ENCODE measurements around the gene CRTC1.
"Not testable (repeated sequence)": the region's sequence is repeated elsewhere in the genome, so short reads cannot be mapped to it uniquely, and the experiment has no call there.

Gene CRTC1

DNA sequence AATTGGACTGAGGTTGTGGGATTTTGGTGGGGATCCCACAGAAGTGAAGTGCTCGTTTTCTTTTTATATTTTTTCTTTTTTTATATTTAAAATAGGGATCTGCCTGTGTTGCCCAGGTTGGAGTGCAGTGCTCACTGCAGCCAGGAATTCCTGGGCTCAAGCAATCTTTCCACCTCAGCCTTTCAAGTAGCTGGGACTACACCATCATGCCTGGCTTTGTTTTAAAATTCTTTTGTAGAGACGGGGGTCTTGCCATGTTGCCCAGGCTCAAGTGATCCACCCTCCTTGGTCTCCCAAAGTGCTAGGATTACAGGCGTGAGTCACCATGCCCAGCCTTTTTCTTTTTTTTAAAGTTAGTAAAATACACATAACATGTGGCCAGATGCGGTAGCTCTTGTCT, 20.6 kb downstream of the CRTC1 start:
- no peak for DNase-seq

DNA sequence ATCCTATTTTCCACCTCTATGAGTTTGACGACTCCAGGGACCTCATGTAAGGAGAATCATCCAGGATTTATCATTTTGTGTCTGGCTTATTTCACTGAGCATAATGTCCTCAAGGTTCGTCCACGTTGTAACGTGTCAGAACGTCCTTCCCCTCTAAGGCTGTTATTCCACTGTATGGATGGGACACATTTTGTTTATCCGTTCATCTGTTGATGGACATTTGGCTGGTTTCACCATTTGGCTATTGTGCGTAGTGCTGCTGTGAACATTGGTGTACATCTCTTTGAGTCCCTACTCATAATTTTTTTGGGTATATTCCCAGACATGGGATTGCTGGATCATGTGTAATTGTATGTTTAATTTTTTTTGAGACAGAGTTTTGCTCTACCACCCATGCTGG, 21.5 kb downstream of the CRTC1 start:
- no peak for DNase-seq

DNA sequence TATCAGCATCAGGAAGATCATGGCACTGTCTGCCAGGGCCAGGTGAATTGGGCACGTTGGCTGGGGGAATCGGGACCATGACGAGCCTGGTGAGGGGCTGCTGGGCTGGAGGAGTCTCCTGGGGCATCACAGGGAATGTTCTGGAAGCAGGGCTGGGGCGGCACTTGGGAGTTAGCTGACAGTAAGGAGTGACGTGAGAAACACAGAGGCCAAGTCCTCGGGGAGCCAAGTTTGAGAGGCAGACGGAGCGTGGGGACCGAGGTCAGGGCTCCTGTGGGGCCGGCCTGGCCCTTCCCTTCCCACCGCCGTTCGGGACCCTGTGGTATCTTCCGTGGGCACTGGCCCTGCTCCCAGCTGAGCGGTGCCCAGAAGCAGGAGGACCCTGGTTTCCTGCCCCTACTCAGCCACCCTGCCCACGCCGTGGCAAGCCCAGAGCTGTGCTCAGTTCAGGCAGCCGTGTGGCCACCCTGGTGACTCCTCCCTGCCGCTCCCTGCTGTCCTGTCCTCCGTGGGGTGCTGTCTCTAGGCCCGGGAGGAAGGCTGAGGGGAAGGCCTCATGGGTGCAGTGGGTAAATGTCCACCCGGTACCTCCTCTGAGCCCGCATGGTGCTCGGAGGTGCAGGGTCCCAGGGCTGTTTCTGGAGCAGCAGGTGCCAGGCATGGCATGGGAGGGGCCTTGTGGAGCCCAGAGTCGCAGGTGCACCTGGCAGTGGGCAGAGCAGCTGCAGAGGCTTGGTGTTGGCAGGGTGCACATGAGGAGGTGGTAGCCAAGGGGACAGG, 25.2 kb downstream of the CRTC1 start:
- no peak for DNase-seq

DNA sequence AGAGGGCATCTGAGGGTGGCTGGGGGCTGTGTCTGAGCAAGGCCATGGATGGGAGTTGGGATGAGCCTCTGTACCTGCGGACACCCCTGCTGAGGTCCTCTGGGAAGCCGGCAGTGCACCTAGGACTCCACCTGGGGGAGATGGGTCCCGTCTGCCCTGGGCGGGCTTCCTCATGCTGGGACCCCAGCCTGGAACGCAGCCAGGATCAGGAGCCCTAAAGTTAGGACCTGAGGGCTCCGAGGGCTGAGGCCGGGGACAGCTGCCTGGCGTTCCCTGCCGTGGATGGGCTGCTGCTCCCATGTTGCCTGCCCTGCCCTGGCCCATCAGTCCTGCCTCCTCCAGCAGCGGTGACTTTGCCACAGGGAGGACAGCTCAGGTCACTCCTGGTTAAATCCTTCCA, 26.1 kb downstream of the CRTC1 start:
- no peak for DNase-seq

DNA sequence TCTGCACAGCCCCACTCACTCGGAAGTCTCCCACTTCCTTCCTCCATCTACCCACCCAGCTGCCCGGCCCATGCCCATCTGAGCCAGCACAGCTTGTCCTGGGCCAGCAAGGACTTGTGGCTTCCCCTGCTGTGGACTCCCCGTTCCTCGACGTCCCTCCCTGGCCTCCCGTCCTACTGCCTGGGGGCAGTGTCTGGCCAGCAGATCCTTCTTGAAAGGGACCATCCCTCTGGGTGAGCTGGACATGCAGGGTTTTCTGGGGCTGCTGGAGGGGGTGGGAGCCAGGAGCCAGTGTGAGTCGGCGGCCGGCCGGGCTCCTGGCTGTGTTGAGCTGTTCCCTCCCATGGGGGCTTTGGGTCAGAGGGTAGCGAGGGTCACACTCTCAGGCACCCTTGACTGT, 26.7 kb downstream of the CRTC1 start:
- DNase-seq = no peak

DNA sequence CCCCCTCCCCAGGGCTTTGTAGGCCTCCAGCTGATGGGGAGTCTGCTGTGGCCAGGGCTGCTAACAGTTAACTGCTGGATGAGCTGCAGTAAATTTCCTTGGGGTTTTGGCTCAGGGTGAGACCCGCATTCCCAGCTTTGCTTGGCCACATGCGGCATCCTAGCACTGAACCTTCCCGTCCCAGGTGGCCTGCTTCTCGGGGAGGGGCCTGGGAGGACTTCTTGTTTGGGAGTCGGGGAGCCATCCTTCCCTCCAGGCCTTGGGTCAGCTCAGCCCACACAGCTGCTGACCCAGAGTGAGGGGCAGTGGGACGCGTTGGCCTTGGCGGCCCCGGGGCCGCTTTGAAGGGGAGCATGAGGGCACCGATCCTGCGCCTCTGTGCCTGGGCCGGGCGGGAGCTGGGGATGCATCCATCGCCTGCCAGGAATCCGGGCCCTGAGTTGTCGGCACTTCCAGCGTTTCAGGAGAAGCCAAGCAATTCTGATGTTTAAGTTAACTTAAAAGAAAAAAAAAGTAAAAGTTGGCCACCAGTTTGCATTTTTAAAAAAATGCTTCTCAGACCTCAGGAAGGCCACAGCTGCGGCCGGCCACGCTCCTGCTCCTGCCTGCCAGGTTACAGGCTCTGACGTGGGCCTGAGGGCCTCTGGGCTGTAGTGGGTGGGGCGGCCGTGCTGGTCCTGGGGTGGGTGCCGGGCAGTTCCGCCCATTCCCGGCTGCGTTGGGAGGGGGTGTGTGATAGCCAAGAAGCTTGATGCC, 27.7 kb downstream of the CRTC1 start:
- DNase-seq = peak; percentile 95

DNA sequence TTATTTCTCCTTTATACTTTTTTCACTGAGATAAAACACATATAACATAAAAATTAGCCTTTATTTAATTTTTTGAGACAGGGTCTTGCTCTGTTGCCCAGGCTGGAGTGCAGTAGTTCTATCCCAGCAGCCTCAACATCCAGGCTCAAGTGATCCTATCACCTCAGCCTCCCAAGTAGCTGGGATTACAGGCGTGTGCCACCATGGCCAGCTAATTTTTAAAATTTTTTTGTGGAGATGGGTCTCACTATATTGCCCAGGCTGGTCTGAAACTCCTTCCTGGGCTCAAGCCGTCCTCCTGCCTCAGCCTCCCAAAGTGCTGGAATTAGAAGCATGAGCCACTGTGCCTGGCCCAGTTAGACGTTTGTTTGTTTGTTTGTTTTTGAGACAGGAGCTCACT, 28.4 kb downstream of the CRTC1 start:
- DNase-seq = no peak

DNA sequence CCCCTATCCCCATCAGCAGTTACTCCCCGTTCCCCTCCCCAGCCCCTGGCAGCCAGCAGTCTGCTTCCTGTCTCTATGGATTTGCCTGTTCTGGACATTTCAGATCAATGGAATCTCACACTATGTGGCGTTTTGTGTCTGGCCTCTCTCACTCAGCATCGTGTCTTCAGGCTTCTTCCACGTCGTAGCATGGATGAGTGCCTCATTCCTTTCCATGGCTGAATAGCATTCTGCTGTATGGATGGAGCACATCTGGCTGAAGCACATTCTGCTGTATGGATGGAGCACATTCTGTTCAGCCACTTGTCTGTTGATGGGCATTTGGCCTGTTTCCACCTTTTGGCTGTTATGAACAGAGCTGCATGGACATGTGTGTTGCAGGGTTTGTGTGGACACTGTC, 29.5 kb downstream of the CRTC1 start:
- DNase-seq = peak; percentile 70

DNA sequence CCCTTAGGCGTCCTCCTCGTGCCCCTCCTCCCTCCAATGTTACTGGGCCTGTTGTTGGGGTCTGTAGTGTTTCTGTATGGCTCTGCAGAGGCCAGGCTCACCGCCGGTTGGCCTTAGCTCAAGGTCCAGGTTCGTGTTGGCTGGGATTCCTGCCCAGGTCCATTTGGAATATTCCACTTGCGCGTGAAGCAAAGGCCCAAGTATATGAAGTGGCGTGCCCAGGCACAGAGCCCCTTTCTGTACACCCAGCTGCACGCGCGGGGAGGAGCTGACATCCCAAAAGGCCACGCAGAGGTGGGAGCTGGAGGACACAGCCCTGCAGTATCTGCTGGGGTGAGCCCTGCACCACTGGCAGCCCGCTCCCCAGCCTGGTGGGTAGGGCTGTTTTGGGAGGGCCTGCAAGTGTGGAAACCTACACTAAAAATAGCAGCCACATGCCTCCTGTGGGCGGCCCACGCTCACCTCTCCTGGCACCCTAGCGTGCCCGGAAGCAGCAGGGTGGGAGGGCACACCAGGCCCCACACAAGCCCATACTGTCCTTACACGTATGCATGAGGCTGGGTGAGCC, 30.2 kb downstream of the CRTC1 start:
- no peak for DNase-seq

DNA sequence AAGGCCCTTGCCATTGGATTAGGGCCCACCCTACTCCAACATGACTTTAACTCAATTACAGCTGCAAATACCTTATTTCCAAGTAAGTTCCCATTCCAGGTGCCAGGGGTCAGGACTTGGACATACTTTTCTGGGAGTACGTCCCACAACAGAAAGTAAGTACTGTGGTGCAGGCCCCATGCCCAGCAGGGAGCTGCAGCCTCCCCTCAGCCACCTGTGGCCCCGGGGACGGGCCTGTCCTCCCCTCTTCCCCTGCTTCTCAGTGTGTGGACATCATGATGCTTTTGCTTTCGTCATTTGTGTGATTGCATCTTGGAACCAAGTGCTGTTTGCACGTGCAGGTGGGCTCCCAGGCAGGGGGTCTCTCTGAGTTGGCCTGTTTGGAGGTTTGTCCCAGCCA, 31.9 kb downstream of the CRTC1 start:
- no peak for DNase-seq

DNA sequence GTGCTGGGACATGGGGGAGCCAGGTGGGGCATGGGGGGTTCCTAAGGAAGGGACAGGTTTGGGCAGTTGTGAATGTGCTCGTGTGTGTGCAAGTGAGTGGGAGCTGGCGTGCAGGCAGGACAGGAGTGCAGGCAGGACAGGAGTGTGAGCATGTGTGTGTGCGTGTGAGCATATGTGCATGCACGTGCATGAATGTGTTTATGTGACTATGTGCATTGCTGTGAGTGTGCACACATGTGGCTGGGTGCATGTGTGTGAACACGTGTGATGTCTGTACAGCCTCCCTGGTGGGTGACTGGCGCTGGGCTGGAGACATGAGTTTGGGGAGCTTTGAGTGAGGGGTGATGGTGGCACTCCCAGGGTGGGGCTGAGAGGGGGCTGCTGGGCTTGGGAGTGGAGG, 33.4 kb downstream of the CRTC1 start:
- DNase-seq = no peak

DNA sequence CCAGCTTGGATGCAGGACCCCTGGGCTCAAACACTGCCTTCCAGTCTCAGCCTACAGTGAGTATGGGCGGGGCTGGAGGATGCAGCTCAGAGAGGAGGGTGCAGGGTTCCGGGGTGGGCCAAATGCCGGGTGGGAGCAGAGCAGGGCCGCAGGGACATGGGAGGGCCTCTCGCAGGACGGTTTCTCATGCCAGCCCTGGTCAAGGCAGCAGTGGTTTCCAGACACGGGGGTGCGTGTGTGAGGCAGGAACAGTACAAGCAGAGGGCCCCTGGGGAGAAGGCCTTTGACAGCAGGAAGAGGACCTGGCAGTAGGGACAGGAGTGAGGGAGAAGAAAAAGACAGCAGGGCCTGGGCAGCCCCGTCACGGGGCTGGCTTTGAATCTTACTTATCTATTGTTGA, 34.1 kb downstream of the CRTC1 start:
- DNase-seq = no peak

DNA sequence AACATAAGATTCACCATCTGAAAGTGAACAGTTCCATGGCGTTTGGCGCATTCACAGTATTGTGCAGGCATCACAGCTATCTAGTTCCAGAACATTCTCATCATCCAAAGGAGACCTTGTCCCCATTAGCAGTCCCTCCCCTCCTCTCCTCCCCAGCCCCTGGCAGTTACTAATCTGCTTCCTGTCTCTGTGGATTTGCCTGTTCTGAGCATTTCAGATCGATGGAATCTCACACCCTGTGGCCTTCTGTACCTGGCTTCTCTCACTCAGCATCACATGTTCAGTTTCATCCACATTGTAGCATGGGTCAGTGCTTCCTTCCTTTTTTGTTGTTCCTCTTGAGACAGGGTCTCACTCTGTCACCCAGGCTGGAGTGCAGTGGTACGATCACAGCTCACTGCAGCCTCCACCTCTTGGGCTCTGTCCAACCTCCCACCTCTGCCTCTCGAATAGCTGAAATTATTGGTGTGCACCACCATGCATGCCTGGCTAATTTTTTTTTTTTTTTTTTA, 34.6 kb downstream of the CRTC1 start:
- no peak for DNase-seq

DNA sequence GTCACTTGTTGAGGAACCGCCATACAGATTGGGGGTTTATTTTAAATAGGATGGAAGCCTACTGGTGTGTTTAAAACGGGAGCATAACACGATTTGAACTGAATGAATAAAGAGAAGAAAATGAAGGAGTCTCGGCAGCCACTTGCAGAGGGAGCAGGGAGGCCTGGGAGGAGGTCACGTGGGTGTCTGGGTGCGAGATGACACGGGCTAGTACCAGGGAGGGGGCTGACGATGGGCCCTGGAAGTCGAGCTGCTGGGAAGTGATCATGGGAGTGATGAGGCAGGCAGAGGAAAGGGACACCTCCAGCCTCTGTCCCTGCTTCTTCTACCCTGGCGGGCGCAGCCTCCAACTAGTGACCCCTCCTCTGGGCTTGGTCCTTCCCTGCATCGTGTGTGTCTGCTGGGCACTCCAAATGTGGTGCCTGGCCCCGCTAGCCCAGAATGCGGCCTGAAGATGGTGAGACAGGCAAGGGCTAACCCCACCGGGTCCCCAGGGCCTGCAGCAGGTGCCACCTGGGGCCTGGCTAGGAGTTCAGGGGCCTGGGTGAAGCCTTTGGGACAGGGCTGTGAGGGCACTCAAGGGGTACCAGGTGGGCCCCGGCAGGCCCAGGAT, 35.5 kb downstream of the CRTC1 start:
- no peak for DNase-seq

DNA sequence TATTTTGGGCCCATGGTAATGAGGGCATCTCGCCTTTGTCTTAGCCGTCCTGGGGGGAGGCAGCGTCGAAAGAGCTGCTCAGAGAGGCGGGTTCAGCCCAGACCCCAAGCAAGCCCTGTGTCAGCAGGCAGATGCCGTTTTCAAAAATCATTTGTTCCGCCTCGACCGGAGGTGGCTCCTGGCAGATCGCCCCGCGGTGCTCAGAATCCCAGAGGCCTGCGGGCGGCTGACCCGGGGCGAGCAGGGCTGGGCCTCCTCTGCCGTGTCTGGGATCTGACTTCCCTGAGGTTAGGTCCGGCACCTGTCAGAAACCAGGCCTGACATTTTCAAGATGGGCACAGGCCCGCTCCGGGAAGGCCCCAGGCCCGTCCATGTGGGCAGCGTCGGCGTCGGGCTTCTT, 36.1 kb downstream of the CRTC1 start:
- DNase-seq = no peak

DNA sequence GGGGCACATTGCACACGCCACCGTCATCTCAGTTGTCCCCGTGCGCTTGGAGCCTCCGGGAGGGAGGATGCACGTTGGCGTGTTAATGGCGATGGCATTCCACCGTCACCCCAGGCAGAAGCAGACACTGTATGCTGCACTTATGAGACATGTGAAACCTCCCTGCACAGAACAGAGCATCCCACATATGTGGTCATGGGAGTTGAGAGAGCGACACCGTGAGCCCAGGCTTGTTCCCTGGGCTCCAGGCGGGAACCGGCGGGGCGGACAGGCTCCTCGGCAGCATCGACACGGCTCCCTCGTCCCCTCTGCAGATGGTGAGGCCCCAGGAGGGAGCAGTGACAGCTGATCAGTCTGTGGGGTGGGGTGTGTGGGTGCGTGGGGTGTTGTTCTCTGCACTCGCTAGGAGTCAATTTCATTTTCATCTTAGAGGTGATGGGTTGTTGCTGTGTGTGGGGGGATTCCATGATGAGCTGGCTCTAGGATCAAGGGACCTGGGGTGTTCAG, 40.4 kb downstream of the CRTC1 start:
- DNase-seq = no peak

DNA sequence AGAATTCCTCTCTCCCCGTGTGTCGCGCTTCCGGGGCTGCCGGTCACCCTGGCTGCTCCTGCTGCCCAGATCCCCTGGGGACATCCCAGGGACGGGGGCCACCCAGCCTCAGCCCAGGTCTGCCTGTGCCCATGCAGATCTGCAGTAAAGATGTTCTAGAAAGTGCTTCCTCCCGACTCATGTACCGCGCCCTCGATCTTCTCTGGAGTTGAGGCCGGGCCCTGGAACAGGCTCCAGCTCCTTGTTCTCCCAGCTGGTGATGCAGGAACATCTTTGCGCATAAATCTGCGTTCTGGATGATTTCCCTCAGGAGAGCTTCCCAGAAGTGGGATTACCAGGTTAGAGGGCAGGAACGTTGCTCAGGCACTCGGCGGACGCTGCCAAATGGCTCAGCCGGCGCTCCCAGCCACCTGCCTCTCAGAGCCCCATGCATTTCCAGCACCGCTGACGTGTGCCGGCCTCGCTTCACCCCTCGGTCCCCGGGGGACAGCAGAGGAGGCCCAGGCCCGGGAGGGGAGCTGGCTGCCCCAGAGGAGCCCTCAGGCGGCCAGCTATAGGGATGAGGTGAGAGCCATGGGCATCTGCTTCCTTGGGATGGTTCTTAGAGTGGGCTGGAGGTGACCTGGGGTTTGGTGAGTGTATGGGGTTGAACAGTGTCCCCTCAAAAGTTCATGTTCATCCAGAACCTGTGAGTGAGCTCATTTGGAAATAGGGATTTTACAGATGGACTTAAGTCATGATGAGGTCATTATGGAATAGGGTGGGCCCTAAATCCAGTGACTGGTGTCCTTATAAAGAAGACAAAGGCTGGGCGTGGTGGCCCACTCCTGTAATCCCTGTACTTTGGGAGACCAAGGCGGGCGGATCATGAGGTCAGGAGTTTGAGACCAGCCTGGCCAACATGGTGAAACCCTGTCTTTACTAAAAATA, 42.6 kb downstream of the CRTC1 start:
- DNase-seq = no peak

DNA sequence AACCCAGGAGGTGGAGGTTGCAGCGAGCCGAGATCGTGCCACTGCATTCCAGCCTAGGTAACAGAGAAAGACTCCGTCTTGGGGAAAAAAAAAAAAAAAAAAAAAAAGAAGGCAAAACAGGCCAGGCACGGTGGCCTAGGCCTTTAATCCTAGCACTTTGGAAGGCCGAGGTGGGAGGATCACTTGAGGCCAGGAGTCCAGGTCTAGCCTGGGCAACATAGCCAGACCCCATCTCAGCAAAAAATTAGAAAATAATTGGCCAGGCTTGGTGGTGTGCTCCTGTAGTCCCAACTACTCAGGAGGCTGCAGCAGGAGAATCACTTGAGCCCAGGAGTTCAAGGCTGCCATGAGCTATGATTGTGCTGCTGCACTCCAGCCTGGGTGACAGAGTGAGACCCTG, 43.4 kb downstream of the CRTC1 start:
- no peak for DNase-seq

DNA sequence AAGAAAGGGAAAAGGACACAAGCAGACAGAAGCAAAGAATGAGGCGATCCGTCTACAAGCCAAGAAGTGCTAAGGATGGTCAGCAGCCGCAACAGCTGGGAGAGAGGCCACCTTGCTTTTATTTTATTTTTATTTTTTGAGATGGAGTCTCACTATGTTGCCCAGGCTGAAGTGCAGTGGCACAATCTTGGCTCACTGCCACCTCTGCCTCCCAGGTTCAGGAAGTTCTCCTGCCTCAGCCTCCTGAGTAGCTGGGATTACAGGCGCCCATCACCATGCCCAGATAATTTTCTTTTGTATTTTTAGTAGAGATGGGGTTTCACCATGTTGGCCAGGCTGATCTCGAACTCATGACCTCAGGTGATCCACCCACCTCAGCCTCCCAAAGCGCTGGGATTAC, 44.1 kb downstream of the CRTC1 start:
- not testable (repeated sequence) for DNase-seq

DNA sequence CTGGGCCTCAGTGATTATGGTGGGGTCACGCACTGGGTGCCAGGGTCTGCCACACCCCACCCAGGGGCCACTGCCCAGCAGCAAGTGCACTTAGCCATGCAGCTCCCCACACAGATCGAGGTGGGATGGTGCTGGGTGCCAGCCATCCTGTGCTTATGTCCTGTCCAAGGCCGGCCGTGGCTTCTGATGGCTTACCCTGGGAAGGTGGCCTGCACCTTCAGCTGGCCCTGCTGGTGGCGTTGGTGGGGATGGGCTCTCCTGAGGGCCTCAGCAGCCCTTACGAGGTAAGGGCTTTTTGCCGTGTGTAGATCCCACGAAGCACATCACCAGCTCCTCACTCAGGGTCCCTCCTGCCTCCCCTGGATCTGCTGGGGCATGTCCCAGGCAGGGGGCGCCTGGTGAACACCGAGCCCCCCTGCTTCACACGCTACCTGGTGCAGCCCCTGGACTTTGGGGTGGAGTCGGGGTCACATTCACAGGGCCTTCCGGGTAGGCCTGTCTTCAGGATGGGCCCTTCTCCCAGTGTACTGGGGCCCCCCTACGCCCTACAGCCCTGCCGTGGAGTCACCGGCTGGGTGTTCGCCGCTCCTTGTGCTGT, 46.6 kb downstream of the CRTC1 start:
- DNase-seq = no peak

DNA sequence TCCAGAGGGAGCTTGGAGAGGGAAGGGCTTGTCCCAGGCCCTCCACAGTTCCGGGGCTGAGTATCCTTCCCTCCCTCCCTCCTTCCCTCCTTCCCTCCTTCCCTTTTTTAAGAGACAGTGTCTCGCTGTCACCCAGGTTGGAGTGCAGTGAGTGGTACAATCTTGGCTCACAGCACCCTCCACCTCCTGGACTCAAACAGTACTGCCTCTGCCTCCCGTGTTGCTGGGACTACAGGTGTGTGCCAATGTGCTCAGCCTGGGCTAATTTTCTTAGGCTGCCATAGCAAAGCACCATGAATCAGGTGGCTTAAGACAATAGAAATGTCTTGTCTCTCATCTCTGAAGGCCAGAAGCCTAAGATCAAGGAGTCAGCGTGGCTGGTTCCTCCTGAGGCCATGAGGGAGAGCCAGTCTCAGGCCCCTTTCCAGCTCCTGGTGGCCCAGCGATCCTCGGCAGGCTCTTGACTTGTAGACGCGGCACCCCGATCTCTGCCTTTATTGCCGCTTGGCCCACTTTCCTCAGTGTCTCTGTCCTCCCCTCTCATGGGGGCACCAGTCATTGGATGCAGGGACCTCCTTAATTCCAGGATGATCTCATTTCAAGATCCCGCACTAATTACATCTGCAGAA, 47.5 kb downstream of the CRTC1 start:
- no peak for DNase-seq
